Measurements from ENCODE around the gene CD86. TPM values are rescaled to one million over a fixed set of nuclear protein-coding genes. Genes with fewer than 3 reads are reported as not detected.

Gene CD86
- polyA plus RNA-seq, 1 donor from 2014 or later: not detected

DNA sequence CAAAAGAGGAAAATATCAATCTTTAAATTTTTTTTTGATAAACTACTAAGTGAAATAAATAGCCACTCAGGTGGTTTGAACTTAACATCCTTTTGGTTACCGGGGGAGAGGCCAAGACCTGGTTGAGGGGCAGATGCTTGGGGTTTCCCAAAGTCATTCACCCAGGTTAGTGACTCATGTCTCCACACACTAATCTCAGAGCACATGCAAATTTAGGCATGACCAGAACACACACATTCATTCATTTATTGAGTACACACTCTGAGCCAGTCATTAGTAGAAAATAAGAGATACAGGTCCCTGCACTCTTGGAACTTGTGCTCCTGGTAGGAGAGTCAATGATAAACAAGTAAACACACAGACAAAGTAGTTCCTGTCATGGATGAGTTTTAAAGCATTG is 40.4 kb upstream of the CD86 start:
- no peak overlapping the region for H3K9ac ChIP-seq (ENCODE audit: low read length)
- no peaks in the 10 kb centered on the region for H4K20me1 ChIP-seq (ENCODE audit: insufficient read depth)
- H3K36me3 ChIP-seq (ENCODE audit: insufficient read depth, low read length): no peaks in the 10 kb centered on the region
- H3K27me3 ChIP-seq (ENCODE audit: insufficient read depth, low read depth, low read length): no peaks in the 10 kb centered on the region
- no peak overlapping the region for H3K4me3 ChIP-seq (ENCODE audit: low read length)
- TF ChIP-seq EP300 (conservative IDR thresholded peaks at IDR 0.05; ENCODE audit: poor library complexity, severe bottlenecking) (no peak), TAF1 (IDR thresholded peaks at IDR 0.05; ENCODE audit: low read depth) (no peak), RAD21 (conservative IDR thresholded peaks at IDR 0.05) (no peak), POLR2AphosphoS5 (IDR thresholded peaks at IDR 0.05) (no peak), MXI1 (conservative IDR thresholded peaks at IDR 0.05; ENCODE audit: poor library complexity, severe bottlenecking) (no peak), EZH2 (IDR thresholded peaks at IDR 0.05; ENCODE audit: borderline replicate concordance, insufficient read depth, low read length, poor library complexity, severe bottlenecking) (no peak), CTCF (IDR thresholded peaks at IDR 0.05; ENCODE audit: poor library complexity, severe bottlenecking) (no peak), SMC3 (conservative IDR thresholded peaks at IDR 0.05; ENCODE audit: poor library complexity) (no peak)
- TF ChIP-seq, protein P1, sequence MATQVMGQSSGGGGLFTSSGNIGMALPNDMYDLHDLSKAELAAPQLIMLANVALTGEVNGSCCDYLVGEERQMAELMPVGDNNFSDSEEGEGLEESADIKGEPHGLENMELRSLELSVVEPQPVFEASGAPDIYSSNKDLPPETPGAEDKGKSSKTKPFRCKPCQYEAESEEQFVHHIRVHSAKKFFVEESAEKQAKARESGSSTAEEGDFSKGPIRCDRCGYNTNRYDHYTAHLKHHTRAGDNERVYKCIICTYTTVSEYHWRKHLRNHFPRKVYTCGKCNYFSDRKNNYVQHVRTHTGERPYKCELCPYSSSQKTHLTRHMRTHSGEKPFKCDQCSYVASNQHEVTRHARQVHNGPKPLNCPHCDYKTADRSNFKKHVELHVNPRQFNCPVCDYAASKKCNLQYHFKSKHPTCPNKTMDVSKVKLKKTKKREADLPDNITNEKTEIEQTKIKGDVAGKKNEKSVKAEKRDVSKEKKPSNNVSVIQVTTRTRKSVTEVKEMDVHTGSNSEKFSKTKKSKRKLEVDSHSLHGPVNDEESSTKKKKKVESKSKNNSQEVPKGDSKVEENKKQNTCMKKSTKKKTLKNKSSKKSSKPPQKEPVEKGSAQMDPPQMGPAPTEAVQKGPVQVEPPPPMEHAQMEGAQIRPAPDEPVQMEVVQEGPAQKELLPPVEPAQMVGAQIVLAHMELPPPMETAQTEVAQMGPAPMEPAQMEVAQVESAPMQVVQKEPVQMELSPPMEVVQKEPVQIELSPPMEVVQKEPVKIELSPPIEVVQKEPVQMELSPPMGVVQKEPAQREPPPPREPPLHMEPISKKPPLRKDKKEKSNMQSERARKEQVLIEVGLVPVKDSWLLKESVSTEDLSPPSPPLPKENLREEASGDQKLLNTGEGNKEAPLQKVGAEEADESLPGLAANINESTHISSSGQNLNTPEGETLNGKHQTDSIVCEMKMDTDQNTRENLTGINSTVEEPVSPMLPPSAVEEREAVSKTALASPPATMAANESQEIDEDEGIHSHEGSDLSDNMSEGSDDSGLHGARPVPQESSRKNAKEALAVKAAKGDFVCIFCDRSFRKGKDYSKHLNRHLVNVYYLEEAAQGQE (IDR thresholded peaks at IDR 0.05; ENCODE audit: borderline replicate concordance): no peak
- H3K9me3 ChIP-seq (ENCODE audit: low read length): no peaks in the 10 kb centered on the region
- H3K27ac ChIP-seq (ENCODE audit: low read length): no peak overlapping the region
- H3K79me2 ChIP-seq (replicated peaks; ENCODE audit: insufficient read depth, low read length): no peaks in the 10 kb centered on the region
- H3K4me2 ChIP-seq (ENCODE audit: low read length): no peak overlapping the region
- H2AFZ ChIP-seq (ENCODE audit: low read depth, low read length): no peak overlapping the region
- no peaks in the 10 kb centered on the region for H3K9me2 ChIP-seq (ENCODE audit: insufficient read depth, low read length)
- H3F3A ChIP-seq (ENCODE audit: insufficient read depth, low read length, poor library complexity, severe bottlenecking): no peaks in the 10 kb centered on the region

GRCh38 chr3:122019493-122019892 is 35.7 kb upstream of the CD86 start:
- no peaks in the 10 kb centered on the region for H3K27me3 ChIP-seq (ENCODE audit: insufficient read depth, low read depth, low read length)
- no peak overlapping the region for H3K9ac ChIP-seq (ENCODE audit: low read length)
- H3F3A ChIP-seq (ENCODE audit: insufficient read depth, low read length, poor library complexity, severe bottlenecking): no peaks in the 10 kb centered on the region
- TF ChIP-seq, protein P1 (IDR thresholded peaks at IDR 0.05; ENCODE audit: borderline replicate concordance): no peak
- no peak for TF ChIP-seq EP300 (conservative IDR thresholded peaks at IDR 0.05; ENCODE audit: poor library complexity, severe bottlenecking)
- no peak for TF ChIP-seq EZH2 (IDR thresholded peaks at IDR 0.05; ENCODE audit: borderline replicate concordance, insufficient read depth, low read length, poor library complexity, severe bottlenecking)
- no peak for TF ChIP-seq CTCF (IDR thresholded peaks at IDR 0.05; ENCODE audit: poor library complexity, severe bottlenecking)
- no peaks in the 10 kb centered on the region for H3K9me3 ChIP-seq (ENCODE audit: low read length)
- no peaks in the 10 kb centered on the region for H3K36me3 ChIP-seq (ENCODE audit: insufficient read depth, low read length)
- no peak overlapping the region for H2AFZ ChIP-seq (ENCODE audit: low read depth, low read length)
- H3K79me2 ChIP-seq (replicated peaks; ENCODE audit: insufficient read depth, low read length): no peaks in the 10 kb centered on the region
- no peak overlapping the region for H3K4me3 ChIP-seq (ENCODE audit: low read length)
- no peak overlapping the region for H3K4me2 ChIP-seq (ENCODE audit: low read length)
- H4K20me1 ChIP-seq (ENCODE audit: insufficient read depth): no peaks in the 10 kb centered on the region
- no peak overlapping the region for H3K27ac ChIP-seq (ENCODE audit: low read length)
- H3K9me2 ChIP-seq (ENCODE audit: insufficient read depth, low read length): no peaks in the 10 kb centered on the region

Data from neural cell (in vitro differentiated cells).